Mesothelial cell of epicardium (in vitro differentiated cells): ENCODE data around the gene AQP1. TPM values are rescaled to one million over a fixed set of nuclear protein-coding genes. Genes with fewer than 3 reads are reported as not detected.
A peak's percentile ranks its signal among the peaks of the same experiment; 100 is the strongest.

Experiments used
- DNase-seq, 2 experiments: peaks; one replicate each; pipeline ENCODE4 v3.0.0; 2021; ENCODE audit warnings: low spot score in 2 of 2; ENCODE audit not compliant: unreplicated experiment in 2 of 2
- H3K27ac Mint-ChIP-seq: 2 replicates; pipeline ENCODE4 v1.8.0; 2021; ENCODE audit warnings: mixed read lengths
- H3K27me3 Mint-ChIP-seq: 2 replicates; pipeline ENCODE4 v1.8.0; 2021; ENCODE audit warnings: low read depth, mixed read lengths
- H3K36me3 Mint-ChIP-seq: 2 replicates; pipeline ENCODE4 v1.8.0; 2021; ENCODE audit warnings: mixed read lengths
- H3K4me1 Mint-ChIP-seq: 2 replicates; pipeline ENCODE4 v1.8.0; 2021; ENCODE audit warnings: mixed read lengths
- H3K4me3 Mint-ChIP-seq: 2 replicates; pipeline ENCODE4 v1.8.0; 2021; ENCODE audit warnings: mild to moderate bottlenecking, moderate library complexity, mixed read lengths
- H3K9me3 Mint-ChIP-seq: 2 replicates; pipeline ENCODE4 v1.8.0; 2021; ENCODE audit warnings: mixed read lengths
- total RNA-seq: library from RNA; stranded (reverse); gene quantifications from 3 replicates; pipeline ENCODE4 v1.2.1, GENCODE V29; 2021
- TF ChIP-seq, protein P1 (sequence below): fragments of 200-600 bp; sonication (generic); IDR thresholded peaks from one replicate; pipeline ENCODE4 v1.5.0; 2021; ENCODE audit warnings: antibody characterized with exemption; ENCODE audit not compliant: unreplicated experiment

AQP1 gene
- total RNA-seq, 1 donor from 2014 or later = 10.9 TPM

DNA sequence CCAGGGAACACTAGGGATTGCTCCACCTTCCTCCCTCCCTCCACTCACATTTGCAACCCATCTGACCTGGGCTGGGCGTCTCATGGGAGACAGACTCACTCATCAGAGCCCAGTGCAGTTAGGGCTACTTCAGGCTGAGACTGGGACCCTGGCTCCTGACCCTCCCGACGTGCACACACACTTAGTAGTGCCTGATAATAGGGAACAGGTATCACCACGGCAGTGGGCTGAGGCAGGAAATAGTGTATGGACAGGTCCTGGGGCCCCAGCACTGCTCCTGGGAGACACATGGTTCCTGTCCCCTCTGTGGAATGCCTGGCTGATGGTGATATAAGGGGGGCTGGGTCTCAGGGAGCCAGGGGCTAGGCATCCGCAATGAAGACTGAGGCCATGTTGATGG is 14.3 kb downstream of the AQP1 start:
- no peaks in the 10 kb centered on the region for H3K36me3 Mint-ChIP-seq
- no peak overlapping the region for H3K4me3 Mint-ChIP-seq
- H3K27me3 Mint-ChIP-seq = no peaks in the 10 kb centered on the region
- DNase-seq = peak in 1 of 2 experiments; percentile 21
- peaks cover 6% of the 10 kb centered on the region for H3K9me3 Mint-ChIP-seq
- TF ChIP-seq, protein P1, sequence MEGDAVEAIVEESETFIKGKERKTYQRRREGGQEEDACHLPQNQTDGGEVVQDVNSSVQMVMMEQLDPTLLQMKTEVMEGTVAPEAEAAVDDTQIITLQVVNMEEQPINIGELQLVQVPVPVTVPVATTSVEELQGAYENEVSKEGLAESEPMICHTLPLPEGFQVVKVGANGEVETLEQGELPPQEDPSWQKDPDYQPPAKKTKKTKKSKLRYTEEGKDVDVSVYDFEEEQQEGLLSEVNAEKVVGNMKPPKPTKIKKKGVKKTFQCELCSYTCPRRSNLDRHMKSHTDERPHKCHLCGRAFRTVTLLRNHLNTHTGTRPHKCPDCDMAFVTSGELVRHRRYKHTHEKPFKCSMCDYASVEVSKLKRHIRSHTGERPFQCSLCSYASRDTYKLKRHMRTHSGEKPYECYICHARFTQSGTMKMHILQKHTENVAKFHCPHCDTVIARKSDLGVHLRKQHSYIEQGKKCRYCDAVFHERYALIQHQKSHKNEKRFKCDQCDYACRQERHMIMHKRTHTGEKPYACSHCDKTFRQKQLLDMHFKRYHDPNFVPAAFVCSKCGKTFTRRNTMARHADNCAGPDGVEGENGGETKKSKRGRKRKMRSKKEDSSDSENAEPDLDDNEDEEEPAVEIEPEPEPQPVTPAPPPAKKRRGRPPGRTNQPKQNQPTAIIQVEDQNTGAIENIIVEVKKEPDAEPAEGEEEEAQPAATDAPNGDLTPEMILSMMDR = no peak
- no peak overlapping the region for H3K27ac Mint-ChIP-seq
- peaks cover 14% of the 10 kb centered on the region for H3K4me1 Mint-ChIP-seq

DNA sequence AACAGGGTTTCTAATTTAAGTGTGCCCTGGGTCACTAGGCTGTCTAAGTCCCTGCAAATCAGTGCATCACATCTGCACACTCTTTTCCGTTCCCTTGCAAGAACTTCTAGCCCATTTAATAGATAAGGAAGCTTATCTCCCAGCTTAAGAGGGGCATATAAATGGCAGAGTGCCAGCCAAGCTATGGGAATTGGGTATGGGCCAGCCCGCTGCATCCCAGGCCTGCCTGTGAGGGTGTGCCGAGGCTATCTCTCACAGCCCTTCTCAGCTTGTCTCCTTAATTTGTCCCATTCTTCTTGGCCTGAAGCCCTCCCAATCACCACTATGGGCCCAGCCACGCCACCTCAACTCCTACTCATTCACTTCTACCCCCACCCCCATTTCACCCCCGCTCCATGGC is 14.7 kb downstream of the AQP1 start:
- DNase-seq = peak in 1 of 2 experiments; percentile 24
- Mint-ChIP-seq H3K4me1 (peaks cover 13% of the 10 kb centered on the region), H3K36me3 (no peaks in the 10 kb centered on the region), H3K4me3 (no peak overlapping the region), H3K27me3 (no peaks in the 10 kb centered on the region), H3K9me3 (peaks cover 6% of the 10 kb centered on the region), H3K27ac (no peak overlapping the region)
- TF ChIP-seq, protein P1 = no peak

DNA sequence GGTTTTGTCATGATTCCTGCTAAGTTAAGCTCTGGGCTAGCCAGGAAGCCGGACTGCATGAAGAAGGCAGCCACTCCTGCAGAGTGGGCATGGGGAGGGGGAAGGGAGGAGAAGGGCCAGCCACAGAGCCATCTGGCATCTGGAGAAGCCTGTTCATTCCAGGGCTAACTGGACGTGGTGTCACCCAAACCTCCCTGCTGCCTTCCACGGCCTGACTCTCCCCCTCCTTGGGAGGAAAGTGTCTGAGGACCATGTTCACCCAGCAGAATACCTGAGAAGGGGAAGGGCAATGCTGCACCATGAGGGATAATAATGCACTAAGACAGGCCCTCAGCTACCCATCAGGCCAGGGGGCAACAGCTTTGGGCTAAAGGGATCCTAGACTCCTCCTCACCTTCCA is 15.4 kb downstream of the AQP1 start:
- peaks cover 6% of the 10 kb centered on the region for H3K9me3 Mint-ChIP-seq
- H3K4me3 Mint-ChIP-seq = no peak overlapping the region
- peaks cover 19% of the 10 kb centered on the region for H3K4me1 Mint-ChIP-seq
- no peaks in the 10 kb centered on the region for H3K36me3 Mint-ChIP-seq
- no peak overlapping the region for H3K27ac Mint-ChIP-seq
- no peaks in the 10 kb centered on the region for H3K27me3 Mint-ChIP-seq
- no peak for DNase-seq
- TF ChIP-seq, protein P1 = no peak

DNA sequence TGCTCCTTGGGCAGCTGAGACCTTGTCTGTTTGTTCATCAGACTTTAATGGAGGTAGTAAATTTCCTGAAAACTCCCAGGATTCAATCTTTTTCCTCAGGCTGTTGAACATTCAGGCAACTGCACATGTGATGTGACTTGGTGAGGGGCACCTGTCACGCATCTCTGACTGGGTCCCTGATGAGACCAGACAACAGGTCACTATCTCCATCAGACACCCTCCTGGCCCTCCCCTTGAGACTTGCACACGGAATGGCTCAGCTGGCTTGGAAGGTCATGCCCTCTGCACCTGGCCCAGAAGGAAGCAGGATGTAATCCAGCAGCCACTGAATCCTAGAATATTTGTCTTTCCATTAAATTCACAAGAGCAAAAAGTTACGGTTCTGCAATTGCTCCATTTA is 15.9 kb downstream of the AQP1 start:
- Mint-ChIP-seq H3K4me1 (peaks cover 23% of the 10 kb centered on the region), H3K9me3 (peaks cover 6% of the 10 kb centered on the region), H3K36me3 (no peaks in the 10 kb centered on the region), H3K27ac (no peak overlapping the region), H3K4me3 (no peak overlapping the region), H3K27me3 (no peaks in the 10 kb centered on the region)
- TF ChIP-seq, protein P1 = no peak
- DNase-seq = no peak

DNA sequence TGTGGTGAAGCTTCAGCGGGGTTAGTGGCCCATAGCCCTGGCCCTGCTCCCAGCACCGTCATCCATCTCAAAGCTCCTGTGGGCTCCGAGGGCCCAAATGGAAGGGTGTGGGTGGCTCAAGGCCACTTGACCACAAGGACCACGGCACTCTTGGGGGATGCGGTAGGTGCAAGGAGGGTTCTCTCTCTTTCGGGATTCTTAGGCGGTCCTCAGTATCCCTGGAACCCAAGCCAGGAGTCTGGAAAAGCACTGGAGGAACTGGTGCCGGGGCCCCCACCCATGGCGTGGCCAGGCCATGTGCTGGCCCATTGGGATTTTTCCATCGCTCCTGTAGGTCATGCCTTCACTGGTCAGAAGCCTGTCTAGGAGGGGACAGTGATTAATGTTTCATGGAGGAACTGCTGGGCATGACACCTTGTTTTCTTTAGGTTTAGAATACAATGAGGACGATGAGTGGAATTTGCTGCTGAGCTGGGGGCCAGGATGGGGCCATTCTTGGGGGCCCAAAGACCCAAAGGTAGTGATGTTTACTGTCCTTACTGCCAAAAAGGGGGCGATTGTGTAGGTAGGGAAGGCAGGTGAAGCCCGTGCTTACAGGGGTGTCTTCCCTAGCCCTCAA is 16.7 kb downstream of the AQP1 start:
- no peaks in the 10 kb centered on the region for H3K36me3 Mint-ChIP-seq
- TF ChIP-seq, protein P1 = no peak
- no peak overlapping the region for H3K4me3 Mint-ChIP-seq
- no peak overlapping the region for H3K27ac Mint-ChIP-seq
- peak in 1 of 2 experiments; percentile 33 for DNase-seq
- H3K27me3 Mint-ChIP-seq = no peaks in the 10 kb centered on the region
- H3K9me3 Mint-ChIP-seq = peaks cover 6% of the 10 kb centered on the region
- H3K4me1 Mint-ChIP-seq = peaks cover 23% of the 10 kb centered on the region
